DOHH2 (cell line): ENCODE results near the gene LIN28A.
"Not testable (repeated sequence)": the region's sequence is repeated elsewhere in the genome, so short reads cannot be mapped to it uniquely, and the experiment has no call there.

Experiments
- H3F3A ChIP-seq: fragments of 200-600 bp; sonication (generic), shearing (Covaris generic); 2 replicates; pipeline ENCODE4 v1.6.0; 2016; ENCODE audit warnings: antibody characterized with exemption, mild to moderate bottlenecking; ENCODE audit not compliant: control insufficient read depth, insufficient read depth
- H3K27ac ChIP-seq: fragments of 200-600 bp; sonication (generic); 2 replicates; pipeline ENCODE4 v1.5.1; 2014; ENCODE audit warnings: low read depth, mild to moderate bottlenecking, low read length, moderate library complexity
- H3K27me3 ChIP-seq: fragments of 200-600 bp; sonication (generic); 2 replicates; pipeline ENCODE4 v1.6.1; 2014; ENCODE audit warnings: mild to moderate bottlenecking, low read length, mixed read lengths; ENCODE audit not compliant: control insufficient read depth
- H3K36me3 ChIP-seq: fragments of 200-600 bp; sonication (generic); 2 replicates; pipeline ENCODE4 v1.6.1; 2014; ENCODE audit warnings: mild to moderate bottlenecking, low read length, moderate library complexity, mixed read lengths; ENCODE audit not compliant: control insufficient read depth
- H3K4me1 ChIP-seq: fragments of 200-600 bp; sonication (generic); 2 replicates; pipeline ENCODE4 v1.6.1; 2014; ENCODE audit warnings: mild to moderate bottlenecking, low read length, mixed read lengths; ENCODE audit not compliant: control insufficient read depth
- H3K4me2 ChIP-seq: fragments of 200-600 bp; sonication (generic); 2 replicates; pipeline ENCODE4 v1.6.0; 2014; ENCODE audit warnings: mild to moderate bottlenecking, low read length, moderate library complexity
- H3K4me3 ChIP-seq: fragments of 200-600 bp; sonication (generic); 2 replicates; pipeline ENCODE4 v1.5.1; 2014; ENCODE audit warnings: mild to moderate bottlenecking, low read length, mixed read lengths
- H3K79me2 ChIP-seq: fragments of 200-600 bp; sonication (generic); 2 replicates; pipeline ENCODE4 v1.6.1; 2014; ENCODE audit warnings: mild to moderate bottlenecking, low read length, mixed read lengths; ENCODE audit not compliant: control insufficient read depth
- H3K9me2 ChIP-seq: fragments of 200-600 bp; sonication (generic); replicated peaks from 2 replicates; pipeline ENCODE4 v1.6.1; 2014; ENCODE audit warnings: mild to moderate bottlenecking, low read length, mixed read lengths; ENCODE audit not compliant: control insufficient read depth
- H3K9me3 ChIP-seq: fragments of 200-600 bp; sonication (generic); 2 replicates; pipeline ENCODE4 v1.6.1; 2014; ENCODE audit warnings: antibody characterized with exemption, low read length, mixed read lengths; ENCODE audit not compliant: control insufficient read depth, insufficient read depth
- H4K20me1 ChIP-seq: fragments of 200-600 bp; sonication (generic); 2 replicates; pipeline ENCODE4 v1.6.0; 2014; ENCODE audit warnings: low read depth, mild to moderate bottlenecking, antibody characterized with exemption, low read length, moderate library complexity; ENCODE audit not compliant: control insufficient read depth, insufficient read depth
- EZH2phosphoT487 ChIP-seq: fragments of 200-600 bp; sonication (generic); IDR thresholded peaks from 2 replicates; pipeline ENCODE4 v1.6.1; 2017; ENCODE audit warnings: borderline replicate concordance, mild to moderate bottlenecking, antibody characterized with exemption, low read length, moderate library complexity, mixed read lengths
- TF ChIP-seq, protein P1 (sequence below): fragments of 200-600 bp; sonication (generic); IDR thresholded peaks from one replicate; pipeline ENCODE4 v1.5.1; 2014; ENCODE audit warnings: antibody characterized with exemption, mild to moderate bottlenecking, low read depth, low read length; ENCODE audit not compliant: poor library complexity, severe bottlenecking

Gene LIN28A

DNA sequence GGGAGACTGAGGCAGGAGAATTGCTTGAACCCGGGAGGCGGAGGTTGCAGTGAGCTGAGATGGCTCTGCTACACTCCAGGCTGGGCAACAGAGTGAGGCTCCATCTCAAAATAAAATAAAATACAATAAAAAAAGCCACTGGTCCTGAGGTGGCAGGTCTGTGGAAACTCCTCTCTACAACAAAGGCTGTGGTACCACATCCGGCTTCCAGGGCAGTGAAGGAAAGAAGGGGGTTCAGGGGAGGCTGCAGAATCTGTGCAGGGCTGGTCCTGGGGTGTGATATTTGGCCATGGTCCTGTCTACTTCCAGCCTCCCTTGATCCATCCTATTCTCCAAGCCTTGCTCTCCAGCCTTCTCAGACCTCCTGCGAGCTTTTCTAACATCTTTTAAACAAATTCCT, 37.3 kb upstream of the LIN28A start:
- Histone ChIP-seq H4K20me1 (no peaks in the 10 kb centered on the region), H3K36me3 (no peaks in the 10 kb centered on the region), H3K9me3 (no peaks in the 10 kb centered on the region), H3K27ac (no peak overlapping the region), H3K4me1 (peaks cover 12% of the 10 kb centered on the region), H3K9me2 (no peaks in the 10 kb centered on the region), H3K4me2 (no peak overlapping the region), H3F3A (no peaks in the 10 kb centered on the region), H3K4me3 (no peak overlapping the region), H3K27me3 (peaks cover 20% of the 10 kb centered on the region), H3K79me2 (no peaks in the 10 kb centered on the region)
- TF ChIP-seq, protein P1, sequence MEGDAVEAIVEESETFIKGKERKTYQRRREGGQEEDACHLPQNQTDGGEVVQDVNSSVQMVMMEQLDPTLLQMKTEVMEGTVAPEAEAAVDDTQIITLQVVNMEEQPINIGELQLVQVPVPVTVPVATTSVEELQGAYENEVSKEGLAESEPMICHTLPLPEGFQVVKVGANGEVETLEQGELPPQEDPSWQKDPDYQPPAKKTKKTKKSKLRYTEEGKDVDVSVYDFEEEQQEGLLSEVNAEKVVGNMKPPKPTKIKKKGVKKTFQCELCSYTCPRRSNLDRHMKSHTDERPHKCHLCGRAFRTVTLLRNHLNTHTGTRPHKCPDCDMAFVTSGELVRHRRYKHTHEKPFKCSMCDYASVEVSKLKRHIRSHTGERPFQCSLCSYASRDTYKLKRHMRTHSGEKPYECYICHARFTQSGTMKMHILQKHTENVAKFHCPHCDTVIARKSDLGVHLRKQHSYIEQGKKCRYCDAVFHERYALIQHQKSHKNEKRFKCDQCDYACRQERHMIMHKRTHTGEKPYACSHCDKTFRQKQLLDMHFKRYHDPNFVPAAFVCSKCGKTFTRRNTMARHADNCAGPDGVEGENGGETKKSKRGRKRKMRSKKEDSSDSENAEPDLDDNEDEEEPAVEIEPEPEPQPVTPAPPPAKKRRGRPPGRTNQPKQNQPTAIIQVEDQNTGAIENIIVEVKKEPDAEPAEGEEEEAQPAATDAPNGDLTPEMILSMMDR, result no peak
- no peak for TF ChIP-seq EZH2phosphoT487

DNA sequence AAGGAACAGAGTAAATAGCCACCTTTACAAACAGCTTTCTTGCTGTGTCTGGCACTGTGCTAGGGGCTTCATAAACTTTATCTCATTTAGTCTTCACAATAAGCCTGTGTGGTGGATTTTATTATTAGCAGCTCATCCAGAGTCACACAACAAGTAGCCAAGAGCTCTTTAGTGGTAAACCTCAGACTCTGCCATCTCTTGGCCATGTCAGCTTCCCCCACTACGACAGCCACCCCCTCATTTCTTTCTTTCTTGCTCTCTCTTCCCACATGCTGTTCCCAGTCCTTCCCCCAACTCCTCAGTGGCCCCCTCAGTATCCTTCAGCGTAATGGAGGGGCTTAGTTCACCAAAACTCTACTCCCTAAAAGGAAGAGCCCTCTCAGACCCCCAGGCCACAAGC, 36.8 kb upstream of the LIN28A start:
- H3K9me2 ChIP-seq, result no peaks in the 10 kb centered on the region
- peaks cover 24% of the 10 kb centered on the region for H3K27me3 ChIP-seq
- H3K4me3 ChIP-seq, result no peak overlapping the region
- no peaks in the 10 kb centered on the region for H4K20me1 ChIP-seq
- no peaks in the 10 kb centered on the region for H3K9me3 ChIP-seq
- no peak overlapping the region for H3K27ac ChIP-seq
- no peaks in the 10 kb centered on the region for H3K79me2 ChIP-seq
- no peaks in the 10 kb centered on the region for H3K36me3 ChIP-seq
- no peaks in the 10 kb centered on the region for H3F3A ChIP-seq
- peaks cover 12% of the 10 kb centered on the region for H3K4me1 ChIP-seq
- no peak for TF ChIP-seq EZH2phosphoT487
- TF ChIP-seq, protein P1, result no peak
- no peak overlapping the region for H3K4me2 ChIP-seq

DNA sequence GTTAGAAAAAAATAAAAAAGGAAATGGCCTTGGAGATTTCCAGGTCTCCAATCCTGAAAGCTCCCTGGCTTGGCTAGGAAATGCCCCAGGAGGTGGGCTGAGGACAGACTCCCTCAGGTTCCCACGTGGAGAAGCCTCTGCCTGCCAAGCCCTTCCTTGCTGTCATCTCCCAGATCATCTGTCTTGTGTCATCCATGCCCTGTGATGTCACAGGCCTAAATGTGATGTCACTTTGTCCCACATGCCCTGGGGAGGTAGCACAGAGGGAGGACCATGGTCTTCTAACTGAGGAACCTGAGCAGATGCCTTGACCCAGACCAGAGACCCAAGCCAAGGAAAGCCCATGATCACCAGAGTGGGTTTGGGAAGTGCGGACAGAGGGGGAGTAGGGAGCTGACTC, 36.3 kb upstream of the LIN28A start:
- H3K9me2 ChIP-seq, H3K36me3 ChIP-seq, H3F3A ChIP-seq, H3K27ac ChIP-seq, H3K79me2 ChIP-seq, H3K4me3 ChIP-seq, H4K20me1 ChIP-seq, H3K4me2 ChIP-seq, H3K9me3 ChIP-seq: not testable (repeated sequence)
- Histone ChIP-seq H3K27me3 (peaks cover 24% of the 10 kb centered on the region), H3K4me1 (peaks cover 12% of the 10 kb centered on the region)

DNA sequence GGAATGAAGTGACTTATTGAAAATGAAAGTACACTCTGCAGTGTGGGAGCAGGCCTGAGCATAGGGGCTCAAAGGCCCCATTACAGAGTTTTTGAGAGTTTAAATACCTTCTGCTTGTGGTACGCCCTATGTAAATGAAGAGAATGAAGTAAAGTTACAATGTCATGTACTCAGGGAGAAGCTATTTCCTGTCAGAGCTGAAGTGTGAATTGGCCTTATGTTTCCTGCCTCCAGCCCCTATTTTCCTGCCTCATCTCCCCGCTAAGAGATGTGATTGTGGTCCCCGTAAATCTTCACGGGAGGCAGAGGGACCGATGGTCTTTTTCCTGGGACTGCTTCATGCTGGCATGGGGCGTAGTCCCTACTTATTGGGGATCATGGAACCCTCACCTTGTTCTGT, 35.5 kb upstream of the LIN28A start:
- Histone ChIP-seq H4K20me1 (no peaks in the 10 kb centered on the region), H3F3A (no peaks in the 10 kb centered on the region), H3K9me2 (no peaks in the 10 kb centered on the region), H3K4me2 (peak overlapping the region; percentile 21; the same call in 1 of the 2 replicates), H3K4me3 (no peak overlapping the region), H3K27me3 (peaks cover 24% of the 10 kb centered on the region), H3K79me2 (no peaks in the 10 kb centered on the region), H3K4me1 (peaks cover 12% of the 10 kb centered on the region), H3K9me3 (no peaks in the 10 kb centered on the region), H3K27ac (no peak overlapping the region), H3K36me3 (no peaks in the 10 kb centered on the region)
- TF ChIP-seq EZH2phosphoT487, result no peak
